Fibroblast of skin of right quadriceps (primary cell): ENCODE results near the gene ZNF664.

ENCODE experiments used
- DNase-seq: peaks from one replicate; pipeline ENCODE4 v3.0.0-alpha.2; 2013

The ZNF664 gene

DNA sequence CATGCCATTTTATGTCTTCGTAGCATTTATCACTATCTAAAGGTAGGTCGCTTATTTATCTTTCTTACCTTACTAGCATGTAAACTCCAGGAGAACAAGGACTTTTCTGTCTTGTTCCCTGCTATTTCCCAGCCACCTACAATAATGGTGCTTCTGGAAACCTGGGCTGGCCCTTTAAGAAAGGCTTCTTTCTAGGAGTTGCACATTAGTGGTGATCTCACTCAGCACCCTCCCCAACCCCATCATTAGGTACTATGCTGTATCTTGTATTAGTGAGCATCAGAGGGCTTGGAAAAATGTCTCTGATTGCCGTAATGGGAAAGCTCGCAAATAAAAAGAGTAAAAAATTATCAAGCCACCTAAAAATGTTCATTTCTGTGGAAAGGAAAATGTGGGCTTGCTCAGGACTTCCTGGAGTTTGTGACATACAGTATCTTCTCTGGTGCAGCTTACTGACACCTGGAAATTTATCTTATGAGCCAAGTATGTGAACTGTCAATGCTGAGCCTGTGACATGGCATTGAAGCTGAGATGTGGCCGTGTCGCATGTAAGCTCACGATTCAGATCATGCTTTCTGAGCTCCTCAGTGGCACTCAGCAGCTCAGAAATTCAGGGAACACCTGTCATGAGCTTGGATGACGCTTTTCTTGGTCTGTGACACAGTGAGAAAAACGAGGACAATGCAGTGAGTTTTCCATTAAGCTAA is 12.8 kb upstream of the ZNF664 start:
- DNase-seq, result no peak

DNA sequence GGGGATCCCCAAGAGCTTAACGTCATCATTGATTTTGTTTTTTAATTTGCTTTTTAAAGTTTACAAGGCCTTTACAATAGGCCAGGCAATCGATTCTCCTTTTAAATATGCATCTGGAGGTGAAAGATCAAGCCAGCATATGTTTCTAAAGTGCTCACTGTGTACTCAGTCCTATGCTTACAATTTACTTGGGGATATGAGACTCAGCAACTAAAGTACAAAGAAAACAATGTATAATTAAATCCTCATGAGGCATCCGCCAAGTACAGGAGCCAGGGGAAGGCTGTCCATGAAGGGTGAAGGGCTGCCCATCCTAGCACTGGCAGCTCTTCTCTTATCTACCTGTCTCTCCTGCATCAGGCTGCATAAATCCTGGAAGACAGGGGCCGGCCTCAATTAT is 12.2 kb upstream of the ZNF664 start:
- DNase-seq, result no peak

DNA sequence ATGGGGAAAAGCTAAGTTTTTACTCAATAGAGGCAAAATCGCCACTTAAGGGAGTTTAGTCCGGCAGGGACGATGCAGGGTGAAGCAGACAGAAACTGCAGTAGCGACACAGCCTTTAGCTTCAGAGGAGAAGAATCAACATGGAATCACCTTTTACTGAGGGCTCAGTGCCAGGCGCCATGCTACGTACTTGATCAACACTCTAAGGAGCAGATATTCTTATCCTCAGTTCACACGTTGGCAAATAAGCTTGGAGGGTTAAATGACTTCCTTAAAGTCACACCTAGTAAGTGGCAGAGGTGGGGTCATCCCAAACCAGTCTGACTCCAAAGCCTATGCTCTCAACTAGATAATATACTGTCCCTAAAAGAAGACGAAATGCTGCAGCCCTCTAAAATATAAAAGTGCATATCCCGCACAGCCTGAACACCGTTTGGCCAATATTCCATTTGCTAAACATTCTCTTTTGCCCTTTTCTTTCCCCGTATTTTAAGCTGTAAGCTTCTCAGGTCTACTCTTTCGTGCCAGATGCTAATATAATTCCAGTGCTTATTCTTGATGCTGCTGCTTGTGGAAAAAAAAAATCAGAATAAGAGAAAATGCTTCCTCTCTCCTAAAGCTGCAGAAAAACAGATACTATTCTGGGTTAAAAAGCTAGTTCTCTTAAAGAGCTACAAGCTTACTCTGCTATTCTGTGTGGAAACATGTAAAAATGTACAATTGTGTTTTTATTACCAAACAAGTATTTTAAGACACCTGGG is 11.2 kb upstream of the ZNF664 start:
- DNase-seq, result no peak

DNA sequence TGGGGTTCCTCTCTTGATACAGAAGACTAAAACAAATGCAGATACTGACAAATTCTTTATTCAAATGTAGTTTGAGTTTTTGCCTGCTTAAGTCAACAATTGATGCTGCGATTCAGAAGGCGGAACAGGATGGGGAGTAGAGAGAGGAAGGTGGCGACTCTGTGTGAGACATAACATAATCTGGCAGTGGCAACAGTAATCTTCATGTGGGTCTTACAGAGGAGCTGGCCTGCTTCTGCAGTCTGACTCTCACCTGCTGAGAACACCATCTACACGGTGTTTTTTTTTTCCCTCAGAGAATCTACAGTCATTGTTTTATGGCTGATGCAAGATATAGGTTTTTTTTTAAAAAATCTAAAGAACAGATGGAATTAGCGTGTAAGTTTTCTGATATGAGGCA is 10.5 kb upstream of the ZNF664 start:
- no peak for DNase-seq

DNA sequence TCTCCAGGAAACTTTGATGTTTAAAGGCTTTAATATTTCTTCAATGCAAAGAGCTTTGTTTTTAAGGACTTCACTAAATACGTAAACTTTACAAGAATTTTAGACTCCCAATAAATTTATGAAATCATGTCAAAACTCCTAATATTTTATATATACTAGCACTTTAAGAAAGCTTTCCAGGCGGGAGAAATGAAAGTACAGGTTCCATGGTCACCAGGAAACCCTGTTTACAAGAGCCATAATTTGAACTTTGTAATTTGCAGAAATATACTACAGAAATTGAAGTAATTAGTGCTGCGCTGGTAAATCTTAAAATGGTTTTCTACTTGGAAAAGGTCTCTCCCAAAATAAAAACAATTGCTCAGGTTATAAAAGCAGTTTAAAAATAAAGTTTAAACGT is 9.2 kb upstream of the ZNF664 start:
- DNase-seq, result no peak

DNA sequence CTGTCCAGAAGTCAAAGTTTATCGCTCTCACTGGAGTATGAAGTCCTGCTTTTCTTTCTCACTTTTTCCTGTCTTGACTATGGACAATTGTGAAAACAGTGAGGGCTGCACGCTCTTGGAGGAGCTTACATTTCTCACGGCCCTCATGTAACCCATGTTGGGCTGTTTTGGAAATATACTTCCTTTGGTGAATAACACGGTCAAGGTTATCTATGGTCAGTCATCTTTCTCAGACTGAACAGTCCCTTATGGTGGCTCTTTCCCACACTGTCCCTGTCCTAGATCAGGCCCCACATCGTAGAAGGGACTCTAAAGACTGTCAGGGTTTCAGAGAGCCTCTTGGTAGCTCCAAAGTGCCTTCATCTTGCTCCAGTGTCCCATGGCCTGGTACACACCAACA is 7.6 kb upstream of the ZNF664 start:
- no peak for DNase-seq

DNA sequence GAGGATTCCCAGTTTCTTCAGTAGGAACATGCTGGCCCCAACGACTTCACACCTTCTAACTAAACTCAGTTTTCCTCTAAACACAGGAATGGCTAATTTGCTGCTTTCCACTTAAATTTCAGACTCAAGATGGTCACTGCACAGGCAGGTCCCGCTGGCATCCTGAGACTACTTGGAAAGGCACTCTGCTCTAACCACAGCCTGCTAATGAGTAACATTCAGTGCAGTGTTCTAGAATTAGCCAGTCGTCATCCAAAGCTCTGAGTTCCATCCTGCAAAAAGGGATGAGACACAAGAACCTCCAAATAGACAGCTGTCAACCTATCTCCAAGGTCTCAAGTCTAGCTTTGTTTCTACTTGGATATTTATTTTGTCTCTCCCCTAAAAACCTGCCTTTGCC is 6.4 kb upstream of the ZNF664 start:
- DNase-seq, result peak; percentile 71

DNA sequence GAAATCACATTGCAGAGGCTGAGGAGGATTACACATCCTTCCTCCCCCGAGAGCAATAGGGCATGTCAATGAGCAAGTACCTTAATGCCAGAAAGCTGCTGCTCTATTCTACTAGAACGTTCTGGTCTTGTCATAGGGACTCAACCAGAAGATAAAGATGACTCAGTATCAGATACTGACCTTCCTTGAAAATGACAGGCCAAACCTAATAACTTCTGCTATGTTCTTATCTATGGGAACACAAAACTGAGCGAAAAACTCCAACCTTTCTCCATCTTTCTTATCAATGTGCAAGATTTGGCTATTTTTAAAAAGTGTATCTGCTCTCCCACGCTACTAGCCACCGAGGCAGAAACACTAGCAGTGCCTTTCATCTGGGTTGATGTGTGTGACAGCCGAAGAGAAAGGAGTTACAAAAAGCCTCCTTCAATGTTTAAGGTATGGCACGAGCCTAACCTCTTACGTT is 5.9 kb upstream of the ZNF664 start:
- no peak for DNase-seq

DNA sequence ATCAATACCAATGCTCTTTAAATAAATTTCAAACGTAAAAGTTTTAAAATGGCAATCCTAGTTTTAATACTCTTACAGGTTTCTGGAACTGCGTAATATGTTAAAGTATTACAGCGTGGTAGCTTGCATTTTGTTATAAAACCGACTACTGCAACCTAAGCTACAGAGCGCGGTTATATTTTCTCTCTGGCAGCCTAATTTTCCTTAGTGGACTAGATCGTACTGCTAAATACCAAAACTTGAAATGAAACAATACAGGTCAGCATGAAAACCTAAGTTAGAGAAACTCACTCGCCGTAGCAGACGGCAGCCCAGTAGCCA is 1.6 kb upstream of the ZNF664 start:
- no peak for DNase-seq

DNA sequence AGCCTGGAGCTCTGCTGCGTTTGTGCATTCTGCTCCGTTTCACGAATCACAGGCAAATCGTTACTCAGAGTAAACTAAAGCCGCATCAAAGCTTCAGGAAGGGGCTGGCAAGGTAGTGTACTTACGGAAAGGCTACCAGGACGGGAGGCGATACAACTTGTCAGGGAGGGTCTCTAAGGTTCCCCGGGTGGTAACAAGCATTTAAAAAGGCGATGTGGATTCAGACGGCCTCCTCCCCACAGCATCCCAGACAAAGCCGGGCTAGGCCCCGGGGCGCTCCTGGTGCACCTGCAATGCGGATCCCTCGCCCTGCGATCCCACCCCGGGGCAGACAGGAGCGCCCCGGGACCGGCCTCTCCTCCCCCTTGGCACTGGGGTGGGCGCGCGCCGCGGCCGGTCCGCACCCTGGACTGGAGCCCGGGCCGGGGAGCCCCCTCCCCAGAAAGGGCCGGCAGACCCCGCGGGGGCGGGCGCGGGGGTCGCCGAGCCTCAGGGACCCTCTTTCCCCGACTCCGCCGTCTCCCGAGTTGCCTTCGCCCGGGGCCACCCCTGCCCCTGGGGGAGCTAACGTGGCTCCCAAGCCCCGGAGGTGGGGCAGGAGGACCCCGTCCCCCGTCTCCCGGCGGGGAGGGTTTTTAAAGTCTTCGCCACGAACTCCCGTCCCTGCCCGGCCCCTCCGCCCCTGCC is 1.1 kb upstream of the ZNF664 start:
- DNase-seq, result peak; percentile 34

DNA sequence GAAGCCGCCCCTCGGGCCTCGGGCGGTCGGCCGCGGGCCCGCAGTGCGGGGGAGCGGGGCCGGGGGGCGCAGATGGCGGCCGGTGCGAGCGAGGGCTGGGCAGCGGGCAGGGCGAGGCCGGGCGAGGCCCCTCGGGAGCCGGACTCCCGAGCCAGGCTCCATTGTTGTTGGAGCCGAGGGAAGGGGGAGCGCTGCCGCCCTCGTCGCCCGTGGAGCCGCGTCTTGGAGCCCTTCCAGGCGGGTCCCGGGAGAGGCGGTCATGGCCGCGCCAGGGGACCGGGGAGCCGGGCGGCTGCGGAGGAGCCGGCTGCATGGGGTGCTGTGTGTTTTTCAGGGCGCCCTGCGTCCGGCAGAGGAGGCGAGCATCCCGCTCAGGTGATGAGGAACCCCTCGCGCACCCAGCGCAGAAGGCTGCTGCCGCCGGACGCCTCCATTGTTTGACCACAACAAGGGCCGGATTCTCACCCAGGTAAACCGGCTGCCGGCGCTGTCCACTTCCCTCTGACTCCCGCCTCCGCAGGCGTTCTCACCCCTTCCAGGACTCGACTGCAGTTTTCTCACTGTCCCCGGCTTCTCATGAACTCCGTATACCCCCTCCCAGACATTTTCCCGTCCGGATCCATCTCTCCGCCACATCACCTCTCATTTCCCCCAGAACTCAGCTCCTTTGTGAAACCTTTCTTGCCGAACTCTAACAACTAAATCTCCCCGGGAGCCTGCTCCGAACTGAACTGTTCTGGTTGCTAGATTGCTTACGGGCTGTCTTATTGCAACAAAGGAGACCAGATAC is 732 bp downstream of the ZNF664 start:
- no peak for DNase-seq

DNA sequence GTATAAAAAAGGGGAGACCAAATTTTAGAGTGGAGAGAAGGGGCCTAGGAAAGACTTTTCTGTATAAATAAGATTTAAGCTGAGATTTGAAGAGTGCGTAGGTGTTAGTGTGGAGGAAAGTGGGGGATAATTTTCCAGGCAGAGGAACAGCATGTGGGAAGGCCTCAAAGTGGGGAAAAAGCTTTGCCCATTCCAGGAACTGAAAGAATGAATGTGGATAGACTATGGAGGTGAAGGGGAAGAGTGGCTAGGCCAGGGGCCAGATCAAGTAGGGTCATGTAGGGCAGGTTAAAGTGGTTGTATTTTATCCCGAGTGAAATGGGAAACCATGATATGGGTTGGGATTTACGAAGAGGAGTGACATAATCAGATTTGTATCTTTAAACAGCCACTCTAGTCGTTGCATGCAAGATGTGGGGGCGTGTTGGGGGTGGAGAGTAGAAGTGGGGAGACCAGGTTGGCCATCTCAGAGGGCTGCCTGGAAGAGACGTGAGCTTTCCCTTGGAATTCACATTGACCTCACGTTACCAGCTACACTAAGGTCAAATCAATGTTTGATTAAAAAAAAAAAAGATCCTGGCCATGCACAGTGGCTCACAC is 3.3 kb downstream of the ZNF664 start:
- DNase-seq, result no peak

DNA sequence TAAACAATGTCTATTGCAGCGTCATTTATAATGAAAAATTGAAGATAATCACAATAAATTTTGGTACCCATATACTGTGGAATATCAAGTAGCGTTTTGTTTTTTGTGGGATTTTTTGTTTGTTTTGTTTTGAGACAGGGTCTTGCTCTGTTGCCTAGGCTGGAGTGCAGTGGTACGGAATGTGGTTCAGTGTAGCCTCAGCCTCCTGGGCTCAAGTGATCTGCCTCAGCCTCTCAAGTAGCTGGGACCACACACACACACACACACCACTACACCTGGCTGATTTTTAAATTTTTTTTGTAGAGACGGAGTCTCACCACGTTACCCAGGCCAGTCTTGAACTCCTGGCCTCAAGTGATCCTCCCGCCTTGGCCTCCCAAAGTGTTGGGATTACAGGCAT is 6.6 kb downstream of the ZNF664 start:
- DNase-seq, result no peak

DNA sequence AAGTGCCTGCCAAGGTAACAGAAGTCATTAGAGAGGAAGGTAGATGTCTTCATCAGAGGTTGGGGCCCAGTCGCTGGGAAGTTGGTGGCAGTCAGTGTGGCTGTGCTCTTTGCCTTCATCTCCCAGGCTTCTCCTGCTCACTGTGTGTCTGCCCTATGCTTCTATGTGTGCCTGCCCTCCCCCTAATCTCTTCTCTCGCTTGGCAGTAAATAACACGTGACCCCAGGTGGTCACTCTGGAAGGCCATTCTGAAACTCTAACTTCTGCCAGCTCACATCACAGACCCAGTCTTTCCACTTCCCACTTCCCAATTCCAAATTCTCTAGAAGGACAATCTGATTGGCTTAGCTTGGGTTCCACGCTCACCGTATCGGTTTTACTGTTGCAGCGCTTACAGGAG is 9.3 kb downstream of the ZNF664 start:
- no peak for DNase-seq

DNA sequence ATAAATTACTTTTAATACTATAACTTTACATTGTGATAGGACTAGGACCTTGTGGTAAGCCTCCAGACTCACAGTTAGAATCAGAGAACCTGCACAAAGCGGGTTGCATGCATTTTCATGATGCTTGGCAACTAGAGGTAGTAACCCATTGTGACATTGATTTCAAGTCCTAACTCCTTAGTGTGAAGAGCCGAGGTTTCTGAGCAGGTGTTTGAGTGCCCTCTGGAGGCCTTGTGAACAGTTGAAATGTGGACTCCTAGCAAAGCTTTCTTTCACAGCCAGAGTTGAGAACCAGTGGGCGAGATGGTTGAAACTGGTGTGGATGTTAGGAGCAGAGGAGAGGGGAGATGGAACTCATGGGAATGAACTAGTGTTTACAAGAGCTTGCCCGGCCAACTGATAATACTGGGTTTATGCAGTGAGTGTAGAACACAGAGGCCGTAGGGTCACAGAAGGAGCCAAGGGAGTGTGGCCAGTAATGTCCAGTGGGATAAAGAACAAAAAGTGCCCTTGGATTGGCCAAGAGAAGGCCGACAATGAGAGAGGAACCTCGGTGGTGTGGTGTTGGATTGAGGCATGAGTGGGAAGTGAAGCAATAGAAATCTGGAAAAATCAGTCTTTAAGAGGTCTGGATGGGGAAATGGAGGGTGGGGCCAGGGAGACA is 10.9 kb downstream of the ZNF664 start:
- peak; percentile 69 for DNase-seq

DNA sequence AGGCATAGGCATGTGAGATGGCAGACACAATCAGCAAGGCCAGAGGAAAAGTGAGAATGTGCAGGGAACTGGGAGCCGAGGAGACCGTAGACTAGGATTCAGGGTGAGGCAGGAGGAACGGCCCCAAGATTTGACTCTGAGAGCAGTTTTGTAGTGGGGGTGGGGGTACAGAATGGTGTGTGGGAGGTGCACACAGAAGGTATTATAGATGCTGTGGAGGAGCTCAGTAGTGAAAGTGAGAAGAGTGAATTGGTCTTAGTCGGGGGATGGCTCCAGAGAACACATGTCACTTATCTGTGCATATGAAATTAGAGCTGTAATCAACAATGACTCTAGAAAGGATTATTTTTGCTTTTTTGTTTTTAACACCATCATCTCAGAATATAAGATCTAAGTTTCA is 11.9 kb downstream of the ZNF664 start:
- DNase-seq, result no peak

DNA sequence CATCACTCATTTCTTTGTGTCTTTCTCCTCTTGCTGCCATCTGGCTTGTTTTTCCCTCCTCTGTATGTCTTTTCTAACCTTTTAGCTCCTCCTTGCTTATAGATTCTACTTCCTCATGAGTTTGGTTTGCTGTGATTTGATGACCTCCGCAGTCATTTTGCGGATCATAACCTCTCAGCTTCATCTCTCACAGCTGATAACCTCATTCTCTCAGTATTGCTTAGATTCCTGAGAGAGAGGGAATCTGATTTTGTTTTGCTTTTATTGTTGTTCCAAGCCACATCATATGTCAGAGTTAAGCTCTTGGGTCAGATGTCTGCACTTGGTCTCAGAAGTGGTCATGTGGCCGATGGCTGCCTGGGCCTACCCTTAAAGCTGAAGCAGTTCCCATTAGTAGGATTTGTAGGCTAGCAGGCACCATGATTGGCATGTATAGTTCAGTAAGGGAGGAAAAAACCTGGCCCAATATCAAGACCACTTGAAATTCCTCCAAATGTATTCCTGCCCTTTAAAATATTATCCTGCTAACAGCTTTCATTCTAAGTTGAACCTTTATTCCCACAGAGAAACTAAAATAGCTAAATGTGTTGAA is 13.5 kb downstream of the ZNF664 start:
- DNase-seq, result no peak

DNA sequence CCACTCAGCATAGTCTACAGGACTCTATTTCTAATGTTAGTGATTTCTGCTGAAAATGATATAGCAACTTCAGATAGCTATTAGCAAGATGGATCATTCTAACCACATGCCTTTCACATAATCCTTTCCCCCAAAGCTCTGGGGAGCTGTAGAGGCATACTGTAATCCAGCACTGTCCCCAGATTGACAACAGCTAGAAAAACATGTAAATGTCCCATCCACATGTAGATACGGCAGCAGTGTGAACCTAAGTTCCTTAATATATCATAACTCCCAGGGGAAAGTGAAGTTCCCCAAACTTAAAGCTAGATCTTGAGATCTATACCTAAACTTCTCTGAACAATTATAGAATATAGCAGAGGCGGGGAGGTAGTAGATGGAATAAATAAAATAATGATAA is 14.0 kb downstream of the ZNF664 start:
- no peak for DNase-seq

DNA sequence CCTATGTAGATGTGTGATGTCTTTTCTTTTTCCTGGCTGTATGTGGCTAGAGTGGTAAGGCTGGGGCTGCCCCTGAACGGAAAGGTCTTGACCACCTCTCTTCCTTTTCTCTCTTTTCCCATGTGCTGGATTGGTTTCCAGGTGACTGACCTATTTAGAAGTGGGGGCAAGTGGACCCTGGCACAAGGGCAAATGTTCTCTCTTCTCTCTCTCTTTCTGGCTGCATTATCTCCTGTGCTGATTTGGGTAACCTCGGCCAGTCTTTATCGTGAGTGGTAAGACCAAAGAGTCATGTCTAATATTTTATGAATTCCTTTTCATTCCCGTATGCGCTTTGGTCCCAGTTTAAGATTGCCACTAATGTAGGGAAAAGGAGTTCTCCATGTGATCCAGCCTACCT is 16.2 kb downstream of the ZNF664 start:
- no peak for DNase-seq

DNA sequence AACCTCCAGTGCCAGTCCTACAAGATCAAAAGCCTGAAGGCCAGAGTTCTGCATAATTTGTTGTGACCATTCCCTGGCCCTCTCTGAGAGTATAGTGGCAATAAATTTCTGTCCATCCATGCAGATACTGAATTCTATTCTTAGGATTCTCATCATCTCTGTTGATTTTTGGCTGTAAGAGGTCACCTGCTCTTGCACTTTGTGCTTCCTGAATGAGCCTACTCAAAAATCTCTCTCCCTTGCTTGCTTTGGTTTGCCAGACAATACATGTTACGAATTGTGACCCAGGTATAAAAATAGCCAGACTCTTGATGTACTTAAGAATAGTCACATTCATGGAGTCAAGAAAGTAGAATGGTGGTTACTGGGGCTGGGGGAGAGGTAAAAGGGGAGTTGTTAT is 16.7 kb downstream of the ZNF664 start:
- no peak for DNase-seq

DNA sequence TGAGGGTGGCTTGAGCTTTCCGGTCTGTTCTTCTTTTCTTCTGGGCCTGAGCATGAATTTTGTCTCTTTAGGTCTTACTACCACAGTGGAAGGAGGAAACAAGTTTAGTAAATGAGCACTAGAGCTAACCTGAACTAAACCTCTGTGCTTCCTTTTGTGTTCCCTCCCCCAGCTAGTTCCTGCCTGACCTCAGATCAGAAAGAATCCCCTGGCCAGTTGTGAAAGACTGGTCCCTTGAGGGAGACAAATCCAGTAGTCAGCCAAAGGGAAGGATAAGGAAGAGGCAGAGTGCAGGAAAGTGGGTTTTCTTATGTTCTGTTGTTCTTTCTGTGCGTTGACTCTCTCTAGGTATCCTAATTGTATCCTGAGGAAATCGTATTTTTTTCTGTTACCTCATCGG is 17.5 kb downstream of the ZNF664 start:
- peak; percentile 71 for DNase-seq

DNA sequence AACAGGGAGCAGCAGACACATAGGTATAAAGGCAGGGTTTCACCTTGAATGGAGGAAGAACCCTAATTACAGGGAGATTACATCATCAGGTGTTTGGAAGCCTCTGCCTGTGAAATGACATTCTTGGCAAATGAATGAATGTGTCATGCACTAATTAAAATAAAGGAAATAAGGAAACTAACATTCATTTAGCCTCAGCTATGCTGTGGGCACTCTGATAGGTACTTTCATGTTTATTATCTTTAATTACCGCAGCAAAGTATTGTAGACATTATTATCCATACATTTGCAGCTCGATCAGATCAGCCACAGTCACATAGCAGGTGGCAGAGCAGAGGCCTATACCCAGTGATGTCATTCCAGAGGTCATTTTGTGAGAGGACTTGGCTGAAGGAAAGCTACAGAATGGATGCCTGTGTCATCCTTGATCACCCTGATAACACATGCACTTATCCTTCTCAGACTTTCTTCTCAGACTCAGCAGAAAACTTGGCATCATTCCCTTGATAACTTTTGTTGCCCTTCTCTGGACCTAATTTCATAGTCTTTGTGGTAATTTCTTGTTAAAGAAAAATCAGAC is 18.4 kb downstream of the ZNF664 start:
- no peak for DNase-seq
